H1 (cell line): ENCODE data around the gene FKBP1A. TPM values are rescaled to one million over a fixed set of nuclear protein-coding genes. Genes with fewer than 3 reads are reported as not detected.

Source experiments
- CTCF ChIA-PET: fragments of 300-600 bp; sonication (Branson Sonifier 250); formaldehyde crosslinking; loops from one replicate; lab custom pipeline; 2021; ENCODE audit not compliant: partially characterized antibody; lab: Charles Lee
- POLR2A ChIA-PET: fragments of 300-600 bp; sonication (Branson Sonifier 250); formaldehyde crosslinking; loops from one replicate; lab custom pipeline; 2021; ENCODE audit warnings: inconsistent platforms; ENCODE audit not compliant: partially characterized antibody; lab: Charles Lee
- DNase-seq, 2 experiments: peaks; one replicate each; pipeline versions ENCODE4 v3.0.0 to v3.0.0-alpha.2; 2010 to 2022; ENCODE audit warnings: low spot score in 2 of 2, low read depth in 1 of 2, mixed read lengths in 1 of 2
- FAIRE-seq: peaks from 2 replicates; lab custom pipeline; 2011; peaks lifted over from hg19 to GRCh38; lab: Jason Lieb, UNC
- H2AFZ ChIP-seq: 2 replicates; pipeline ENCODE4 v1.8.1; 2012; ENCODE audit warnings: low read length, inconsistent platforms
- H2AK5ac ChIP-seq: 2 replicates; pipeline ENCODE4 v1.6.1; 2013; ENCODE audit warnings: low read depth, low read length
- H2BK120ac ChIP-seq: replicated peaks from 2 replicates; pipeline ENCODE3; 2013; ENCODE audit warnings: low read depth, low read length, inconsistent platforms
- H2BK12ac ChIP-seq: 2 replicates; pipeline ENCODE4 v1.6.1; 2013; ENCODE audit warnings: low read depth, low read length
- H2BK15ac ChIP-seq: 2 replicates; pipeline ENCODE4 v1.6.1; 2013; ENCODE audit warnings: low read length
- H2BK20ac ChIP-seq: 2 replicates; pipeline ENCODE4 v1.6.1; 2013; ENCODE audit warnings: low read length
- H2BK5ac ChIP-seq: 2 replicates; pipeline ENCODE4 v1.6.1; 2013; ENCODE audit warnings: low read depth, low read length
- H3K14ac ChIP-seq: 2 replicates; pipeline ENCODE4 v1.6.1; 2013; ENCODE audit warnings: inconsistent platforms; ENCODE audit not compliant: insufficient read length
- H3K18ac ChIP-seq: 2 replicates; pipeline ENCODE4 v1.6.1; 2013; ENCODE audit warnings: low read length; ENCODE audit errors: extremely low read depth
- H3K23ac ChIP-seq: 2 replicates; pipeline ENCODE4 v1.6.1; 2013; ENCODE audit warnings: inconsistent platforms; ENCODE audit not compliant: insufficient read length
- H3K23me2 ChIP-seq: 2 replicates; pipeline ENCODE4 v1.6.1; 2013; ENCODE audit warnings: low read depth, low read length
- H3K27ac ChIP-seq: 2 replicates; pipeline ENCODE4 v1.6.1; 2011; ENCODE audit warnings: low read depth, low read length, inconsistent platforms
- H3K27me3 ChIP-seq, 4 experiments: replicated peaks in 1 of 4; 1 replicate in 1 of 4; 2 replicates in 3 of 4; pipeline versions ENCODE4 v1.6.1 to v1.8.1; 2011 to 2013; ENCODE audit warnings: low read length in 3 of 4, mild to moderate bottlenecking in 3 of 4, inconsistent platforms in 2 of 4, mixed read lengths in 2 of 4, moderate library complexity in 1 of 4; ENCODE audit not compliant: control insufficient read depth in 3 of 4, insufficient read depth in 3 of 4; ENCODE audit errors: extremely low read depth in 1 of 4
- H3K36me3 ChIP-seq, 4 experiments: 2 replicates each; pipeline versions ENCODE4 v1.6.1 to v1.8.1; 2011 to 2013; ENCODE audit warnings: mild to moderate bottlenecking in 4 of 4, low read length in 3 of 4, moderate library complexity in 2 of 4, control low read depth in 1 of 4, inconsistent platforms in 1 of 4; ENCODE audit not compliant: insufficient read depth in 4 of 4, control insufficient read depth in 2 of 4
- H3K4ac ChIP-seq: replicated peaks from 2 replicates; pipeline ENCODE3; 2013; ENCODE audit warnings: low read length, low read depth, mixed read lengths, inconsistent platforms; ENCODE audit not compliant: insufficient read length
- H3K4me1 ChIP-seq, 4 experiments: replicated peaks in 1 of 4; 1 replicate in 1 of 4; 2 replicates in 3 of 4; pipeline versions ENCODE4 v1.6.1 to v1.8.1; 2011 to 2013; ENCODE audit warnings: low read length in 3 of 4, inconsistent platforms in 2 of 4, mixed read lengths in 1 of 4; ENCODE audit not compliant: insufficient read depth in 4 of 4, control insufficient read depth in 3 of 4
- H3K4me2 ChIP-seq, 2 experiments: 2 replicates each; pipeline versions ENCODE4 v1.6.1 to v1.8.1; 2011 to 2013; ENCODE audit warnings: low read depth in 2 of 2, low read length in 2 of 2, control low read depth in 1 of 2, inconsistent platforms in 1 of 2, mild to moderate bottlenecking in 1 of 2; ENCODE audit not compliant: insufficient read depth in 1 of 2
- H3K4me3 ChIP-seq, 4 experiments: fragments of 200-600, 300-600 bp in 1 of 4; sonication (generic), shearing (Covaris generic), sonication (Bioruptor Twin) in 1 of 4; 2 replicates each; pipeline versions ENCODE4 v1.5.1 to v1.8.1; 2011 to 2016; ENCODE audit warnings: low read length in 4 of 4, low read depth in 3 of 4, control low read depth in 2 of 4, inconsistent platforms in 2 of 4, mild to moderate bottlenecking in 2 of 4, mixed read lengths in 1 of 4, moderate library complexity in 1 of 4; ENCODE audit not compliant: insufficient read depth in 2 of 4; ENCODE audit errors: extremely low read depth in 1 of 4
- H3K56ac ChIP-seq: replicated peaks from 2 replicates; pipeline ENCODE3; 2013; ENCODE audit warnings: low read depth, mild to moderate bottlenecking, mixed read lengths, low read length, inconsistent platforms; ENCODE audit not compliant: insufficient read length
- H3K79me1 ChIP-seq: 2 replicates; pipeline ENCODE4 v1.6.1; 2013; ENCODE audit warnings: low read depth, low read length, control low read depth
- H3K79me2 ChIP-seq, 2 experiments: 2 replicates each; pipeline versions ENCODE4 v1.6.1 to v1.8.1; 2012 to 2013; ENCODE audit warnings: low read length in 2 of 2, mild to moderate bottlenecking in 2 of 2, inconsistent platforms in 1 of 2; ENCODE audit not compliant: insufficient read depth in 2 of 2, control insufficient read depth in 1 of 2
- H3K9ac ChIP-seq, 4 experiments: replicated peaks in 1 of 4; 1 replicate in 1 of 4; 2 replicates in 3 of 4; pipeline versions ENCODE4 v1.6.1 to v1.8.1; 2011 to 2013; ENCODE audit warnings: low read depth in 3 of 4, low read length in 3 of 4, control low read depth in 2 of 4, mild to moderate bottlenecking in 2 of 4, moderate library complexity in 2 of 4, inconsistent platforms in 1 of 4; ENCODE audit errors: extremely low read depth in 1 of 4
- H3K9me3 ChIP-seq, 2 experiments: 2 replicates each; pipeline versions ENCODE4 v1.6.1 to v1.8.1; 2012 to 2013; ENCODE audit warnings: mild to moderate bottlenecking in 2 of 2, moderate library complexity in 2 of 2, control low read depth in 1 of 2, inconsistent platforms in 1 of 2, low read depth in 1 of 2, low read length in 1 of 2, mixed read lengths in 1 of 2; ENCODE audit not compliant: insufficient read depth in 2 of 2
- H4K20me1 ChIP-seq, 2 experiments: replicated peaks in 1 of 2; 2 replicates each; pipeline versions ENCODE3 to v1.8.1; 2011 to 2013; ENCODE audit warnings: inconsistent platforms in 2 of 2, low read length in 2 of 2, mild to moderate bottlenecking in 1 of 2; ENCODE audit not compliant: insufficient read depth in 2 of 2, control insufficient read depth in 1 of 2
- H4K5ac ChIP-seq: 2 replicates; pipeline ENCODE4 v1.6.1; 2013; ENCODE audit warnings: low read length, low read depth, mixed read lengths, inconsistent platforms; ENCODE audit not compliant: insufficient read length
- H4K8ac ChIP-seq: 2 replicates; pipeline ENCODE4 v1.8.0; 2013; ENCODE audit warnings: mild to moderate bottlenecking, moderate library complexity, low read length, inconsistent platforms; ENCODE audit not compliant: insufficient read depth; ENCODE audit errors: extremely low read depth
- H4K91ac ChIP-seq: replicated peaks from 2 replicates; pipeline ENCODE3; 2013; ENCODE audit warnings: low read length, mixed read lengths, inconsistent platforms; ENCODE audit not compliant: insufficient read length
- BACH1 ChIP-seq: IDR thresholded peaks from 2 replicates; pipeline ENCODE4 v1.6.1; 2012; ENCODE audit warnings: low read length, improper control_type of control experiment
- CBX5 ChIP-seq: fragments of 300-800, 300-1000 bp; sonication (generic); IDR thresholded peaks from 2 replicates; pipeline ENCODE4 v1.7.1; 2016; ENCODE audit warnings: antibody characterized with exemption, low read length, low read depth
- RFX5 ChIP-seq: IDR thresholded peaks from 2 replicates; pipeline ENCODE4 v1.6.1; 2011; ENCODE audit warnings: low read depth, low read length, improper control_type of control experiment, borderline replicate concordance
- SIRT6 ChIP-seq: IDR thresholded peaks from one replicate; pipeline ENCODE4 v1.7.1; 2012; ENCODE audit warnings: low read length, inconsistent platforms
- YY1 ChIP-seq: IDR thresholded peaks from 2 replicates; pipeline ENCODE4 v1.6.1; 2011; ENCODE audit warnings: low read depth, mild to moderate bottlenecking, low read length
- WGBS, 2 experiments: shearing (Covaris generic) in 1 of 2; methylation state at CpG; one replicate each; pipeline versions ENCODE4 v1.1.6 to v1.1.7; 2013 to 2015; ENCODE audit warnings: low lambda C conversion rate in 2 of 2, mixed read lengths in 2 of 2, inconsistent platforms in 1 of 2, low coverage in 1 of 2, missing lambda C conversion rate in 1 of 2; ENCODE audit not compliant: insufficient replicate concordance in 2 of 2, insufficient coverage in 1 of 2, insufficient read length in 1 of 2; ENCODE audit errors: extremely low coverage in 1 of 2, missing lambda C conversion rate in 1 of 2; 5-methylcytosine and 5-hydroxymethylcytosine counted together
- polyA plus RNA-seq, 7 experiments: library from polyadenylated mRNA; depleted of rRNA in 3 of 7; stranded (reverse) in 5 of 7; unstranded in 2 of 7; fragments of >200 nt in 5 of 7; fragments of 200-250 nt in 2 of 7; gene quantifications; 1 replicate in 5 of 7; 2 replicates in 1 of 7; 4 replicates in 1 of 7; pipeline versions ENCODE4 v1.2.1 to v1.2.3, GENCODE V29; 2011 to 2013; ENCODE audit warnings: missing spikeins in 2 of 7, mixed read lengths in 2 of 7
- total RNA-seq: library from RNA; stranded (reverse); fragmentation: NEBNext Ultra II Directional; extraction: Animal tissue kit (Norgen Biotek cat#: 25700); gene quantifications from 2 replicates; pipeline ENCODE4 v1.2.1, GENCODE V29; 2021

FKBP1A gene
- total and polyA plus RNA-seq, 2 of the 8 experiments (the other 6 are each of a cell fraction or from before 2014, with no cell fraction given), result 250 to 685 TPM

GRCh38 chr20:1345756-1346093 is 47.1 kb downstream of the FKBP1A start:
- Histone ChIP-seq H3K4me2 (no peak overlapping the region), H3K18ac (no peak overlapping the region), H3K14ac (no peak overlapping the region), H3K36me3 (no peaks in the 10 kb centered on the region), H3K23ac (no peak overlapping the region), H3K79me1 (no peaks in the 10 kb centered on the region), H3K27ac (no peak overlapping the region), H2BK12ac (no peak overlapping the region), H2AFZ (no peak overlapping the region), H3K4ac (no peak overlapping the region), H3K4me3 (no peak overlapping the region), H2BK15ac (no peak overlapping the region), H3K23me2 (no peaks in the 10 kb centered on the region), H3K9me3 (peaks cover 0 to 4% of the 10 kb centered on the region in 2 experiments; a peak in 1 of 4 replicates), H4K91ac (no peak overlapping the region), H4K5ac (no peak overlapping the region), H3K9ac (no peak overlapping the region), H3K56ac (no peak overlapping the region), H2AK5ac (no peak overlapping the region), H3K79me2 (no peaks in the 10 kb centered on the region), H4K8ac (no peak overlapping the region), H2BK20ac (no peak overlapping the region), H4K20me1 (peaks cover 0 to 11% of the 10 kb centered on the region in 2 experiments), H3K4me1 (no peaks in the 10 kb centered on the region), H2BK120ac (no peak overlapping the region)
- DNase-seq (no peak), FAIRE-seq (no peak)
- POLR2A ChIA-PET, result interaction anchor here (1.4 to 5.0 kb wide), 2 partner anchors 19 to 30 kb away, joined by 5 to 34 read pairs; partner anchors contain the start of gene SDCBP2
- WGBS, 2 experiments, result 83% methylated on average over 1 of the region's 1 CpG; no CpG with 5 or more reads in 1 of the 2 experiments
- TF ChIP-seq CBX5 (no peak), BACH1 (no peak), YY1 (no peak), RFX5 (no peak), SIRT6 (no peak)
- TF ChIP-seq, all 59 proteins: peak for 0
- CTCF ChIA-PET, result interaction anchor here (0.7 to 1.2 kb wide), 3 partner anchors 12 to 24 kb away, joined by 3 read pairs; no protein-coding TSS in a partner anchor
- no peaks in the 10 kb centered on the region for H3K27me3 ChIP-seq
- H2BK5ac ChIP-seq, result no peak overlapping the region
